Measurements from ENCODE around the gene CDAN1. TPM values are rescaled to one million over a fixed set of nuclear protein-coding genes. Genes with fewer than 3 reads are reported as not detected.

The CDAN1 gene
- total RNA-seq, 4 donors from 2014 or later = 10.0 to 37.0 (median 13.6) TPM

DNA sequence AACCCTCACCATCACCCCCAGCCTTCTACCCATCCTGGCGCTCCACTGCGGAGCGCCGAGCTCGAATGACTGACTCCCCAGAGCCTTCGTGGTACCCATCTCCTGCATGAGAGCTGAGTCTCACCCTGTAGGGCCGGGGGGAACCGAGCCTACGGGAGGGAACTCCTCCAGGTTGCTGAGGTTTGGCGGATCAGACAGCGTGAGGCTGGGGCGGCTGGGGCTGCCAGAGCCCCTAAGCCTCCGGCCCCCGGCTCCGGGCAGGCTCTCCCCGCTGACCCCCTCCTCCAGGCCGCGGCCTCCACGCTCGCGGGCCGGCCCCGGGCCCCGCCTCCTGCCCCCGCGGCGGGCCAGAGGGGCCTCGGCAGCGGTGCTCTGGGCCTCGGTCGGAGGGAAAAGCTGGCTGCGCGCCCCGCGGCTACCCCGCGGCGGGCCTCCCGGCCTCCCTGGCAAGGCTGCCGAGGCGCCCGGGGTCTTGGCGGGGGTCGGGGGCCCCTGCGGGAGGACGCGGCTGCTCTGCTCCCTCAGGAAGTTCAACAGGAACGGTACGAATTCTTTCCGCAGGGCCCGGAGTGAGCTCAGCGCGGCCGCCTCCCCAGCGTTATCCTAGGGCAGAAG is 643 bp downstream of the CDAN1 start:
- H3K9me3 ChIP-seq = no peaks in the 10 kb centered on the region
- no peaks in the 10 kb centered on the region for H3K27me3 ChIP-seq
- in situ Hi-C loops (cut with MboI; ENCODE audit: low pct_ligation_motif_present in 1 of 4, low pct_unique_long_range_greater_than_20kb in 1 of 4, low sequenced_read_pairs in 3 of 4) = loop anchor here in 3 of 4 donors (10.0 to 25.0 kb wide), 2 partner anchors 176 to 189 kb away; partner anchors contain the start of gene TTBK2 (in 3 of the 3)
- no peak for DNase-seq
- 4% methylated on average over 16 of the region's 55 CpGs; no CpG with 5 or more reads in 1 of the 2 donors for WGBS, 2 donors (ENCODE audit: low coverage in 1 of 2)
- H3K27ac ChIP-seq = peak overlapping the region; percentile 91 to 95 (median 92)
- H3K36me3 ChIP-seq = peaks cover 0 to 6% (median 2%) of the 10 kb centered on the region in 4 donors
- TF ChIP-seq, protein P1, sequence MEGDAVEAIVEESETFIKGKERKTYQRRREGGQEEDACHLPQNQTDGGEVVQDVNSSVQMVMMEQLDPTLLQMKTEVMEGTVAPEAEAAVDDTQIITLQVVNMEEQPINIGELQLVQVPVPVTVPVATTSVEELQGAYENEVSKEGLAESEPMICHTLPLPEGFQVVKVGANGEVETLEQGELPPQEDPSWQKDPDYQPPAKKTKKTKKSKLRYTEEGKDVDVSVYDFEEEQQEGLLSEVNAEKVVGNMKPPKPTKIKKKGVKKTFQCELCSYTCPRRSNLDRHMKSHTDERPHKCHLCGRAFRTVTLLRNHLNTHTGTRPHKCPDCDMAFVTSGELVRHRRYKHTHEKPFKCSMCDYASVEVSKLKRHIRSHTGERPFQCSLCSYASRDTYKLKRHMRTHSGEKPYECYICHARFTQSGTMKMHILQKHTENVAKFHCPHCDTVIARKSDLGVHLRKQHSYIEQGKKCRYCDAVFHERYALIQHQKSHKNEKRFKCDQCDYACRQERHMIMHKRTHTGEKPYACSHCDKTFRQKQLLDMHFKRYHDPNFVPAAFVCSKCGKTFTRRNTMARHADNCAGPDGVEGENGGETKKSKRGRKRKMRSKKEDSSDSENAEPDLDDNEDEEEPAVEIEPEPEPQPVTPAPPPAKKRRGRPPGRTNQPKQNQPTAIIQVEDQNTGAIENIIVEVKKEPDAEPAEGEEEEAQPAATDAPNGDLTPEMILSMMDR (IDR thresholded peaks at IDR 0.05) = no peak
- TF ChIP-seq POLR2A (IDR thresholded peaks at IDR 0.05) (no peak), POLR2AphosphoS5 (IDR thresholded peaks at IDR 0.05) (no peak), EP300 (IDR thresholded peaks at IDR 0.05; ENCODE audit: low read depth) (no peak)
- H3K4me1 ChIP-seq = peaks cover 0 to 18% (median 16%) of the 10 kb centered on the region in 4 donors
- H3K4me3 ChIP-seq = peak overlapping the region; percentile 43 to 91 (median 85)
- intact Hi-C loops (cut with DNase I; ENCODE audit: low total_unique reads) = no loop called here

DNA sequence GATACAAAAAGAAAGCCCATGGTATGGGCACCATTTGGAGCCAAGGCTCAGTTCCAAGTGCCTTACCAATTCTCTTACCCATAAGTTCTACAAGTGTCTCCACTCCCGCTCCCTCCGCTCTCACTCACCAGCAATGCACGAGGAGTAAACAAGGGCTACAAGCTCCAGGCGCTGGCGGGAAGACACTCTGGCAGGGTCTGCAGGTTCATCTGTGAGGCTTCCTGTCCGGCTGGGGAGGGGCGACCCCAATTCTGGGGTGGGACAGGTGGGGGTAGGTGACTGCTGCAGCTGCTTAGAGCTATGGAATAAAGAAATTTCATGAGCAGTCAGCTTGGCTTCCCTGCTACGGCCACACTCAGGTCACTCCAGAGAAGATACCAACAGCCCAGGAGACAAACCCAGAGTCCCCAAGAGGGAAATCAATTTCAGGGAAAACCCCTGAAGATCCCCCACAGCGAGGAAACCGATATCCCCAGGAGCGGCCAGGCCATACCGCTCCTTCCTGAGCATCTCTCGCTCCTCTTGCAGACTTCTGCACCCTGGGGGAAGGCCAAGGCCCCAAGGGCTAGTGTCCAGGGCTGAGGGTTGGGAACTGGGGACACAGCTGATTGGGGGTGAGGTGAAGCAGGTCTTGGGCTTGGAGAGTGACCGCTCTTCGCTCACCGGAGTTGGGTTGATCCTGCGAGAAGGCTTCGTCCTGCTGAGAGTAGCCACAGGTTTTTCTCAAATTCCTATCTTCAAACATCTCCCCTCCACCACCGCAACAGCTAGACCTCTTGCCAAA is 1.4 kb downstream of the CDAN1 start:
- H3K27ac ChIP-seq = peak overlapping the region in 1 of 4 donors; percentile 91
- TF ChIP-seq POLR2A (IDR thresholded peaks at IDR 0.05) (no peak), EP300 (IDR thresholded peaks at IDR 0.05; ENCODE audit: low read depth) (no peak), POLR2AphosphoS5 (IDR thresholded peaks at IDR 0.05) (no peak)
- TF ChIP-seq, protein P1 (IDR thresholded peaks at IDR 0.05) = no peak
- no peaks in the 10 kb centered on the region for H3K27me3 ChIP-seq
- DNase-seq = no peak
- H3K4me1 ChIP-seq = peaks cover 0 to 18% (median 16%) of the 10 kb centered on the region in 4 donors
- 84 to 88% methylated on average over 5 to 19 of the region's 19 CpGs for WGBS, 2 donors (ENCODE audit: low coverage in 1 of 2)
- in situ Hi-C loops (cut with MboI; ENCODE audit: low pct_ligation_motif_present in 1 of 4, low pct_unique_long_range_greater_than_20kb in 1 of 4, low sequenced_read_pairs in 3 of 4) (loop anchor here in 3 of 4 donors (10.0 to 25.0 kb wide), 2 partner anchors 177 to 189 kb away; partner anchors contain the start of gene TTBK2 (in 3 of the 3)), intact Hi-C loops (cut with DNase I; ENCODE audit: low total_unique reads) (no loop called here)
- no peaks in the 10 kb centered on the region for H3K9me3 ChIP-seq
- H3K4me3 ChIP-seq = peak overlapping the region; percentile 43 to 91 (median 85)
- peaks cover 0 to 13% (median 2%) of the 10 kb centered on the region in 4 donors for H3K36me3 ChIP-seq

DNA sequence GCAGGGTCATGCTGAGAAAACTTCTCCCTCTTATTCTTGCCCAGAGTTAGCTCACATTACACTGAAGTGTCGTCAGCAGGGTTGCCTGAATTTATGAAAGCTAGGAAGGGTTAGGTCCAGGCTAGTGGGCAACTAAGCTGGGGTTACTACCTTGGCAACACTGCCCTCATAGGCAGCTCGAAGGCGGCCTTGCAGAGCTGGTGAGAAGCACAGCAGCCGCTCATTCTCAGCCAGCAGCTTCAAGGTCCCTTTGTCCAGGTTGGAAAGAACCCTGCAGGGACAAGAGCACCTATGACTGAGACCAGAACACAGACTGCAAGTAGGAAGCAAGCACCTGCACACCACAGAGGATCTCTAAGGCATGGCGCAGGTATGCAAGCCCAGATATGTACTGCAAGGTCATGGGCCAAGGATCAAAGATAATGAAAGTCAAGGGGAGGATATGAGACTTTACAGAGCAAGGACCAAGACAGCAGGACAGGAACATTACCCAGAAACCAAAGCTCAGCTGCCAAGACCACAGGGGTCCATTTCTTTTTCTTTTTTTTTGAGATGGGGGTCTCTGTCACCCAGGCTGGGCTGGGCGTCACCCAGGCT is 2.8 kb downstream of the CDAN1 start:
- 87 to 98% methylated on average over 4 to 6 of the region's 6 CpGs for WGBS, 2 donors (ENCODE audit: low coverage in 1 of 2)

More for the DNA sequence above, 2.8 kb downstream of the CDAN1 start:
- Histone ChIP-seq H3K4me3 (no peak overlapping the region), H3K27me3 (no peaks in the 10 kb centered on the region), H3K27ac (no peak overlapping the region), H3K4me1 (peaks cover 0 to 18% (median 16%) of the 10 kb centered on the region in 4 donors), H3K36me3 (peaks cover 0 to 24% (median 8%) of the 10 kb centered on the region in 4 donors), H3K9me3 (no peaks in the 10 kb centered on the region)
- no peak for DNase-seq
- intact Hi-C loops (cut with DNase I; ENCODE audit: low total_unique reads) (no loop called here), in situ Hi-C loops (cut with MboI; ENCODE audit: low pct_ligation_motif_present in 1 of 4, low pct_unique_long_range_greater_than_20kb in 1 of 4, low sequenced_read_pairs in 3 of 4) (loop anchor here in 3 of 4 donors (10.0 to 25.0 kb wide), 2 partner anchors 178 to 191 kb away; partner anchors contain the start of gene TTBK2 (in 3 of the 3))
- no peak for TF ChIP-seq EP300 (IDR thresholded peaks at IDR 0.05; ENCODE audit: low read depth)
- no peak for TF ChIP-seq POLR2A (IDR thresholded peaks at IDR 0.05)
- TF ChIP-seq, protein P1 (IDR thresholded peaks at IDR 0.05) = no peak

Measured in transverse colon (tissue), 4 donors.